GM21360 (cell line): Measurements from ENCODE around the gene HMGN1.

ENCODE experiments used
- ATAC-seq: cut with Tn5 transposase; IDR thresholded peaks from one replicate; pipeline ENCODE4 v1.9.1; 2021; ENCODE audit warnings: mild to moderate bottlenecking, moderate library complexity; ENCODE audit not compliant: unreplicated experiment

The HMGN1 gene

DNA sequence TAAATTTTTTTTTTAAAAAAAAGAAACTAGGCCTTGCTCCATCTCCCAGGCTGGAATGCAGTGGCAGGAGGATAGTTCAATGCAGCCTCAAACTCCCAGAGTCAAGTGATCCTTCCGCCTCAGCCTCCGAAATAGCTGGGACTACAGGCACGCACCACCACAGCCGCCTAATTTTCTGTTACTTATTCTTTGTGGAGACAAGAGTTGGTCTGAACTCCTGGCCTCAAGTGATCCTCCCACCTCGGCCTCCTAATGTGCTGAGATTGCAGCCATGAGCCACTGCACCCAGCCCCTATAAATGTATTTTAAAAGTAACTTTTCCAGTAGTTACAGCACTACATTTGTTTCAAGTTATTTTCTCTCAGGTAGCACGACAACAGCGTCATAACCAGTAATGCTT lies 37.7 kb downstream of the HMGN1 start:
- no peak for ATAC-seq

DNA sequence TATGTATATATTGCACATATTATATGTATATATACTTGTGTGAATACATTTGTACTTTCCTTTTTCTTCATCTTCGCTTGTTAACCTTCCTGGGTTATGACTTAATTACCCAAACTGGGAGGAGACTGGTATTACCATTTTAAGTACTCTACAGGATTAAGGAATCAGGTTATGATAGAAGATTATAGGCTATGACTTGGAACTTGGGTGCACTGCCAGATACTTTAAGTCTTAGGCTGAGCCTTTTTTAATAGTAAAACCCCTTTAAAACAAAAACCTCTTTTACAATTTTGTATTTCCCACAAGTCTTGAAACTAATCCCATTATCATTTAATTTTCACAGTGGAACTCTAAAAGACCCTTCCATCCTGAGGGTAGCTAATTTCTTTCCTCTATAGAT lies 41.4 kb downstream of the HMGN1 start:
- ATAC-seq = no peak

GRCh38 chr21:39300587-39300986 lies 48.3 kb downstream of the HMGN1 start:
- ATAC-seq = no peak

DNA sequence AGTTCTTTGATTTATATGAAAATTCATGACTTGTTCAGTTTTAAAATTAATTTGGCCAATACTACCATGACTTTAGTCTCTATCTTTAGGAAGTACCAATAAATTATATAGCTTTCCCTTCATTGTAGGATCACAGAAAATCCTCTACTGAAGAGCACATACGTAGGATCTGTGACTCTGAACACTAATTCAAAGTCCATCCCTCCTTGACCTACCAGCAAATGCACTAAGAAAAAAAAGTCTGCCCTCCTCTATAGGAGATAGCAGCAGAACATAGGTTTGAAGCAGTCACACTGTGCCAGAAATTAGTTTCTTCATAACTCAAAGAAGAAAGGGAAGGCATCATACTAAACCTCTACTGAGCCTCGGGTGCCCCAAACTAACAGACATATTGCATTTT lies 52.0 kb downstream of the HMGN1 start:
- no peak for ATAC-seq
